Measurements from ENCODE around the gene GSPT2.
"Not testable (repeated sequence)": the region's sequence is repeated elsewhere in the genome, so short reads cannot be mapped to it uniquely, and the experiment has no call there.

The GSPT2 gene

GRCh38 chrX:51743179-51743957 is at the start of gene GSPT2:
Gene GSPT2, plus strand, starts transcription at chrX:51743442. Its CDS starts 185 bp downstream, at chrX:51743627.
- DNase-seq (ENCODE audit: low read depth) = peak; percentile 75

GRCh38 chrX:51694254-51694653 is 49.0 kb upstream of the GSPT2 start:
- no peak for DNase-seq (ENCODE audit: low read depth)

DNA sequence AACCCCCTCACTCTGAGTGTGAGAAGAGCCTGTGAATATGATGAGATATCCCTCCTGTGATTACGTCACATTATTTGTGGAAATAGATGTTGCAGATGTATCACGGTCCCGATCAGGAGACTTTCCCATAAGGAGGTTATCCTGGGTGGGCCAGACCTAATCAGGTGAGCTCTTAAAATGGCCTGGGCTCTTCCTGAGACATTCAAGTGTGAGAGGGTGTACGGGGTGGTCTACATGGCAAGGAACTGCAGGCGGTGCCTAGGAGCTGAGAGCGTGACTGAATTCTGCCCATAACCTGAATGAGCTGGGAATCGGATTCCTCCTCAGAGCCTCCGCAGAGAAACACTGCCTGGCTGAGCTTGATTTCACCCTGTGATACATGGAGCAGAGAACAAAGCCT is 45.8 kb upstream of the GSPT2 start:
- no peak for DNase-seq (ENCODE audit: low read depth)

- not testable (repeated sequence) for DNase-seq (ENCODE audit: low read depth)
Observed at GRCh38 chrX:51710277-51711164, 32.7 kb upstream of the GSPT2 start, which contains the start of gene CENPVL1. Gene CENPVL1, plus strand, starts transcription at chrX:51710512. Its CDS starts 0 bp downstream, at chrX:51710512.

- not testable (repeated sequence) for DNase-seq (ENCODE audit: low read depth)
Observed at GRCh38 chrX:51712943-51713647, 30.1 kb upstream of the GSPT2 start.

- no peak for DNase-seq (ENCODE audit: low read depth)
Observed at GRCh38 chrX:51728202-51728601, 15.0 kb upstream of the GSPT2 start.

GRCh38 chrX:51737091-51737490 is 6.2 kb upstream of the GSPT2 start:
- no peak for DNase-seq (ENCODE audit: low read depth)

DNA sequence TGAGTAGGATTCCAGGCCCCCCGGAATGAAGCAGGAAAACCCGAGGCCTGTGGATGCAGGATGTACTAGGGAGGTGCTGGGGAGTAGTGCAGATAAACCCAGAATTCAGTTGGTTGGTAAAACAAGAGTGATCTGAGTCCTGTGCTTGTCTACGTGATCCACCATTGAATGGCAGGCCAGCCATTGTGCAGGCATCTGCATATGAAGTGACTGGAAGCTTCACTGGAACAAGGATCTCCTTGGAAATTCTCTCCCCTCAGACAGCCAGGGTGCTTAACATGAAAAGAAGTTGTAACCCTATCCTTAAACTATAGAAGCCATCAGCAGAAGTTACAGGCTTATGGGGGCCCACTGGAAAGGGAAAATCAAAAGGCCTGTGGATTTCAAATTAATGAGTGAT is 656 bp upstream of the GSPT2 start:
- DNase-seq (ENCODE audit: low read depth) = no peak

DNA sequence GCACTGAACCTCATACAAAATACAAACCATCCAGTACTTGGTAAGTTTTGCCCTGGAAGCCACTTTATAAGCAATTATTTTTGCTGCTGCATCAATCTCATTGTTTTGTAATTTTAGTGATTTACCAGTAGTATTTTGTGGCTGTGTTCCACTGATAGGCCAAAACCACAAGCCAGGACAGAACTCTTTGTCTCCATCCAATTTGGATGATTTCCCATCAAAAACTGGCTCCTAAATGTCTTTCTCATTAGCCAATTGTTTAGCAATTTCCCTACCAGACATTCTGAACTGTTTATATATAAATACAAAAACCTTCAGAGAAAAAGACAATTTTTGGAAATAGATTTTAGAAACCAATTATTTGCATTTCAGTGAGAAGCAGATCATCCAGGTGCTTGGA is 4.4 kb downstream of the GSPT2 start:
- DNase-seq (ENCODE audit: low read depth) = peak; percentile 14

DNA sequence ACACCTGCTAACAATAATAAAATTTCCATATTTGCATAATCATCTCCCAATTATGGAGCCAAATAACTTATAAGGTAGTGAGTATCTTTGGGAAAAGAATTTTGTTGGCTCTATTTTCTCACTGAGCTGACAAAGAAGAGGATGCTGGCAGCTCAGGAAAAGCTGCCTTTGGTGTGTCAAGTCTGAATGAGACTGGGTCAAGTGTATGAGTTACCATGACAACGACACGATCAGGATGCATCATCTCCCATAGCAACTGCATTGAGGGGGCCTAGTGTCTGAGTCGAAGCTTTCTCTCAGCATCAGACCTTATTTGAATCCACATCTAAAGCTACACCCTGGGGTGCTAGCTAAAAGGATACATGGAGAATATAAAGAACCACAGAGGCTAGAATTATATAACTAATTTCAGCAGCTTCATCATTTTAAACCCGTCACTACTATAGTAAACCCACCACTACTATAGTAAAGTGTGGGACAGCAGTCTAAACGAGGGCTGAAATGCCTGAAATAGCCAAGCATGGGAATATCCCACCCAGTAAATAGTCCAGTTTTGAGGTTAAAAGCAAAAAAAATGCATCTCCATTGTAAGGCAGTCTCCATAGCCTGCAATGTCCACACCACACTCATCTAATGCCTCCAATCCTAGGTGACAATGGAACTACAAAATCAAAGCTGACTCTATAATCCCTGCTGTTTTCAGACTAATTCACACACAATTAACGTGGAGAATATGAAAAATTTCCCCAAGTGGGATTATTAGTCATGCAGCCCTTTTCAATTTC is 16.0 kb downstream of the GSPT2 start:
- no peak for DNase-seq (ENCODE audit: low read depth)

DNA sequence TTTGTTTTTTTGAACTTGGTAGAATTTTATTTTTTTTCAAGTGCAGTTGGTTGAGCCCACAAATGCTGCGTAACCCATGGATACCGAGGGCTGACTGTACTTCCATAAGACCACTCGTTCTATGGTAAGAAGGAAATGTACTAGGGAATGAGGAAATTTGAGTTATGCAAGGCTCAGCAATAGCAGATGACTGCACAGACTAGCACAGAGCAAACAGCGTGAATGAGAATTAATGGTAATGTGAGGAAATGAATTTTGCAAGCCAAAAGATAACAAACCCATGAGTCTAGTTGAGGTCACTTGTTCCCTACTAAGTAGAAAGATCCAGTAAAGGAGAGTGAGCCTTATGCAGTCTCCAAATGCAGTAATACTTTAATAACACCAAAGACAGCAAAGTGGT is 17.4 kb downstream of the GSPT2 start:
- DNase-seq (ENCODE audit: low read depth) = no peak

- DNase-seq (ENCODE audit: low read depth) = no peak
Observed at GRCh38 chrX:51766546-51766945, 23.3 kb downstream of the GSPT2 start.

GRCh38 chrX:51776851-51777250 is 33.6 kb downstream of the GSPT2 start:
- DNase-seq (ENCODE audit: low read depth) = no peak

DNA sequence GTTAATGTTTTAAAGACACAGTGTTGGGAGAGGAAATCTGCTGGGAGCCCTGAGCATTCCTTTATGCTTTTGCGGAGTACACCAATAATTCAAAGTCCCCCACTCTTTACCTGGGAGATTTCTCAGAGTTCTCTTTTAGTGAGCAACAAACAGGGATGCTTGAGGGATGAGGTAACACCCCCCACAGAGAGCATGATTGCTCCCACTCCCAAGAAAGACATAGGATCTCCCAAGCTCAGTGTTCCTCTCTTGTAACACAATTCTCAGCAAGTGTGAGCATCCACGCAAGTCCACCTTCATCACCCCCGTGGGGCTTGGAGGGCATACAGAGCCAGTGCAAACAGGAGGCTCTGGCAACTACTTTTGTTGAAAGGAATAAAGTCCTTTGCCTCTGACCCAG is 36.1 kb downstream of the GSPT2 start:
- DNase-seq (ENCODE audit: low read depth) = no peak

DNA sequence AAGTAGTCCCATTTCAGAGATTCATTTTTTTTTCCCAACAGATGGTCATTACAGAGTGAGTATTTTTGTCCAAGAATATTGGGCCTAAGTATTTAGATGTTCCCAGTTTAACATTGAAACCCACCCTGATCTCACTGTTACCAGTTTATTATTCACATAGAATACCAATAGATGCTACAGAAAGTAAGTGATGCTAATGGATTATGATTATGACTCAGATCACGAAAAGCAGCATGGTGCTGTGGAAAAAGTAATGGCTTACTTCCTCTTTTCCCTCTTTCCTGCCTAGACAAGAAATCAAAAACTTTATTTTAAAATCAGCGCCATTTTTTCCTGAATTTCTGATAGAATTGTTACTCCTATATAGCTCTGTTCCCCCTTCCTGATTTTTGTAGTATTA is 51.9 kb downstream of the GSPT2 start:
- DNase-seq (ENCODE audit: low read depth) = no peak
